GM21515 (cell line): ENCODE measurements around the gene ARF5.

ENCODE experiments used
- ATAC-seq: cut with Tn5 transposase; IDR thresholded peaks from one replicate; pipeline ENCODE4 v1.9.1; 2021; ENCODE audit not compliant: unreplicated experiment

The ARF5 gene

DNA sequence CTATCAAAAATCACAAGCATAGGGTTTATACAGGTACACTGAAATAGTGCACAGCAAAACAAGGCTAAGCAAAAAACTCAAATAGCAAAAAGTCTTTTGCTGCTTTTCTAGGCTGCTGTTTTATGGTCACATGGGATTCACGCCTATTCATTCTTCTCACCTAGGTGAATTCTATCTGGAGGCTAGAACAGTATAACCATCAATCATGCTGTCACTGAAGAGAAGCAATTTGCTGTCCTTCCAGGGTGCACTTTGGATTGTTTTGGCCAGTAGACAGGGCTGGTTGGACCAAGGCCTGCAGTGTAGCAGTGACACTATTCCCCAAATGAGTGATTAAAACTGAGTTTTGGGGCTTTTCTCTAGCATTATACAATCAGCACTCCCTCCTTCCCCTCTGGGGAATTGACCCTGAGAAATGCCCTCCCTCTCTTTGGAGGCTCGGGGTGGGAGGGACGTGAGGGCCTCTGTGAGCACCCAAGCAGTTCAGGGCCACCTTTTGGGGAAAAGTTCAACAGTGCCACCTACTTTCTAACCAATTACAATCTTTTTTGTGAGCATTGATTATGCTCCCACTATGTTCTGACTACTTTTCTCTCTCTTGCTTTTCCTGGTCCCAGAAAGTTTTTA is 47.6 kb downstream of the ARF5 start:
- no peak for ATAC-seq

DNA sequence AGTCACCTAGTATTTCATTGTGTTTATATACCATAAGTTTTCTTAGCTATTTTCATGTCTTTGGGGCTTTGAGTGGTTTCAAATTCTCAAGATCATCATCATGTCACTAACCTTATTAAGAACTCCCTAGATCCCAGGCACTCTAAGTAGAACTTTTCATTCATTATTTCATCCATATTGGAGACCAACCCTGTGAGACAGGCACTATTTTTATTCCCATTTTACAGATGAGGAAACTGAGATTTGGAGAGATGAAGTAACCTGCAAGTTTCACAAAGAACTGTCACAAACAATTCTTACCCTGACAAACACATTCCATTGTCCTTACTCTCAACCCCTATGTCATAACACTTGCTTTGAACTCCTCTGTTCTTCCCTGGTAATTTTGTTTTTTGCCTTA is 50.0 kb downstream of the ARF5 start:
- no peak for ATAC-seq
